Esophagus mucosa (tissue), 1 donor: ENCODE results near the gene NHS. TPM values are rescaled to one million over a fixed set of nuclear protein-coding genes. Genes with fewer than 3 reads are reported as not detected.

Source experiments
- ATAC-seq: fragments of 200-7000 bp; cut with Tn5 transposase; one replicate; pipeline ENCODE4 v1.9.1; 2020
- total RNA-seq: library from RNA; stranded (reverse); gene quantifications from one replicate; pipeline ENCODE4 v1.2.4, GENCODE V29; 2023
- donor health status: DM: yes; HTN: yes; CAD: no.

The NHS gene
- total RNA-seq, 1 donor from 2014 or later, result 2.5 TPM

DNA sequence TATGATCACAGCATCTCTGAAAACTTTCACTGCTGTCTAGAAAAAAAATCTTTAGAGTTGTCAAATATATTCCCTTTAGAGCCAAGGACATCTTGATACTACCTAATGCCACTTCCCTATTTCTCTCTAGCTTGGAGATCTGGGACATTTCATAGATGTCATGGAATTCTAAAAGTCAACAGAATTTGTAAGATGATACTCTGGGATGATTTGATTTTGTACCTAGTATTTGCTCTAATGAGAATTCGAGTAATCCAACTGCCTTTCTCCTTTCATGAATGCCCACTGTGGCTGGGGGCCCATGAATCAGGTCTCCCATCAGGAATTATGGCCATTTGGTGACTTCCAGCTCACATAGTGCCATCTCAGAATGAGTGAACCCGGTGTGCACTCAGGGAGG lies 73.2 kb downstream of the NHS start:
- no peak for ATAC-seq

GRCh38 chrX:17449866-17450265 lies 74.9 kb downstream of the NHS start:
- no peak for ATAC-seq

DNA sequence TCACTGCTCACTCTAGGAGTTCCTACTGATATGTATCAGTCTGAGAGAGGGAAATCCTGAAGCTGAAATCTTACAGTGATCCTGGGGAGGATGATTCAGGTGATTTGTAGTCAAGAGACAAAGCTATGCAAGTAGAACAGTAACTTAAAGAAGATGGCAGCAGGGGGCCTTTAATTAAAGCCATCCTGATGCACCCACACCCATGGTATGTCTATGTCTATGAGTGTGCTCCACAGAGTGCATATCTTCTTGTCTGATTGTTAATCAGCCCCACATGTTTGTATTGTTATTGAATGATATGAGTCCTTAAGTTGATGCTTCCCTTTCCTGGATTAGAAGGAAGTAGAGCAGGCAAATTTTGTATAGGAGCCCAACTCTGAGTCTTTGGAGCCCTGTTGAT lies 78.8 kb downstream of the NHS start:
- ATAC-seq, result no peak

DNA sequence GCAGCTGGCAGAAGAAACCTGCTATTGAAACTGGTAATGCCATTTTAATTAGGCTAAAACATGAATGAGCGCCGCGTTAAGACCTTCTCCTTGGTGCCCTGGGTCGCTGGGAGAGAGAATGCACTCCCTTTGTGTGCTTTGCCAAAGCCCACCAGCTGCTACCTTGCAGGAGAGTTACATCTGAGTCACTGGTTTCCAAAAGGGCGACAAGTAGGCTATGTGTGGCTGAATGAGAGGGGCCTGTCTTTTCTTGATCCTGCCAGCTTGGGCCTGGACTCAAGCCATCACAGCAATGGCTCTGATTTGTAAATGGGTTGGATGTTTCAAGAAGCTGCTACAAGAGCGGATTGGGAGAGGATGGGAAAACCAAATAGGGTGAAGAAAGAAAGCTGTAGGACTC lies 81.5 kb downstream of the NHS start:
- no peak for ATAC-seq

GRCh38 chrX:17459008-17459611 lies 84.1 kb downstream of the NHS start:
- peak; percentile 60 for ATAC-seq

DNA sequence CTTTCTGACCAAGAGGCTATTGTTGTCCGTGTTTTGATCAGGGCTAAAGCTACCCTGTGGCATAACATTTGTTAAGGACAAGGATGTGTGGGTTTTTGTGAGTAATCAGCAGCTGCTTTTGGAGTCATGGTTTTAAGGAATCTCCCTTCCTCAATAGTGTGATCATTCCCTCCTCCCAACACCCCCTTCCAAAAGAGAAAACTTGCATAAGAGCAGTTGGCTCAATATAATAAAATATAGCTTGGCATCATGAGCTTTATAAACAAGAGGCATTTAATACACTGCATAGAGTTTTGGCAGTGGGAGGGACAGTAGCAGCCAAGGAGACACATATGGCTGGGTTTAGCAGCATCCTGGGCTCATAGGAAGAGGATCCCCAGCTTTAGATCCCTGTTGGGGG lies 84.7 kb downstream of the NHS start:
- no peak for ATAC-seq

DNA sequence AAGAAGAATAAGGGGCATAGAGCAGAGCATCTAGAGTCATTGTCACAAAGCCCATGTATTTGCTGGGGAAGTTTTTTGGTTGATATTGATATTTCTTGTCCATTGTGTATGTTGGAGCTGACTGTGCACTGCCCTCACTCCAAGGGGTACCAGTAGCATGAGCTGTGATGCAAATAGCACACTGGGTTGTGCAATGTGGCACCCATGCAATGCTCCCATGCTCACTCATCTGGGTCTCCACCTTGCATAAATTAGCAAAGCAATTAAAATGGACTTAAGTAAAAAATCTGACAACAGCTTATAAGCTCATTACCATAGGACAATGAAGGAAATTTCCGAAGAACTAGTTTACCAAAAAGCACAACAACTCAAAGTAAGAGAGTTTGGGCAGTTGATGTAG lies 87.9 kb downstream of the NHS start:
- ATAC-seq, result no peak

GRCh38 chrX:17464194-17464593 lies 89.2 kb downstream of the NHS start:
- no peak for ATAC-seq

GRCh38 chrX:17465201-17465600 lies 90.2 kb downstream of the NHS start:
- no peak for ATAC-seq

- ATAC-seq, result no peak
Measured at GRCh38 chrX:17465802-17466201, 90.8 kb downstream of the NHS start.

GRCh38 chrX:17470136-17470535 lies 95.1 kb downstream of the NHS start:
- ATAC-seq, result no peak

- no peak for ATAC-seq
Measured at GRCh38 chrX:17471121-17471520, 96.1 kb downstream of the NHS start.

DNA sequence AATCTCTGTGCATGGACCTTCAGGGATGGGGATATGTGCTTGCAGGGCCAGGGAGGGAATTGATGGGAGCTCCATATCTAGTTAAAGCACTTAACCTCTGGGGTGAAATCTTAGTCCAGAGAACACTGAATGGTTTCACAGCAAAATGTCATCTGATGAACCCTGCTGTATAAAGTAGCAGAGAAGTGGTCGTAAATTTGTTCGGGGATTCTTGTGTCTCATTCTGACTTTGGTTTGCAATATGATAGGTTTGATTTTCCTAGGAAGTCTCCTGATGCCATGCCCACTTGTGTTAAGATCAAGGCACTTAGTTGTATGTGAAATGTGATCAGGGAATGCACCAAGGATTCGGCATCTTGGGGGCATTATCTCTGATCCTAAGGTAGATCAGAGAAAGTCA lies 96.9 kb downstream of the NHS start:
- no peak for ATAC-seq

GRCh38 chrX:17472424-17472823 lies 97.4 kb downstream of the NHS start:
- no peak for ATAC-seq

- ATAC-seq, result no peak
Measured at GRCh38 chrX:17473021-17473420, 98.0 kb downstream of the NHS start.

GRCh38 chrX:17474892-17475291 lies 99.9 kb downstream of the NHS start:
- ATAC-seq, result no peak

DNA sequence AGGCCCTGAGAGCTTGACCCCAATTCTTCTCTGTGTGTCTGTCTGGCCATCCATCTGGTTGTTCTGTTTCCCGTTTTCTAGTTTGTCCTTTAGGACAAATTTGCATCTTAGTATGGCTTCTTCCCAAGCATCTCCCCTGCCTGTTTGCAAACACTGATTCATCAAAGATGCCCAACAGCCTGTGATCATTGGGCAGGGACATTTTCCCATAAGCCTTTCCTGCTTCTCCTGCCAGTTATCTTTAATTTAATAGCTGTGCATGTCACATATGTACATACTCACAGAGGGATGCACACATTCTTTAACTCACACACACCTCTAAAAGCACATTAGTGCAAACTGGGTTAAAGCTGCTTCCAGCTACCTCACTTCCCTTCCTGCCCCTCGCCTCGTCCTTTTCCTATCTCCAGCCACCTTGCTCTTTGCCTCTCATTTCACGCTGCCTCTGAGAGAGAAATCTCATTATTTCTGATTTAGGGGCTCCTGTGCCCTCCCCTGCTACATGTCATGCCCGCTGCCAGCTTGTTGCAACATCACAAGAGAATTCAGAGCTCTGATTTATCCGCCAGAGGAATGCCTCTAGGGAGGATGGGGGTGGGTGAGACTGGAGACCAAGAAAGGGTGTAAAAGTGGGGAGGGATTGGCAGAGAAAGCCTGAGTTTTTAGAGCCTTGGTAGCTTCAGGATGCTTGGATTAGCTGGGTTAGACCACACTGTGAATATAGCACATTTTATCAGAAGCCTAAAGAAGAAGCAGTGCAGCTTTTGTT lies 100.6 kb downstream of the NHS start:
- ATAC-seq, result no peak

- no peak for ATAC-seq
Measured at GRCh38 chrX:17476411-17476810, 101.4 kb downstream of the NHS start.

- ATAC-seq, result no peak
Measured at GRCh38 chrX:17481086-17481485, 106.1 kb downstream of the NHS start.

- ATAC-seq, result no peak
Measured at GRCh38 chrX:17484592-17484991, 109.6 kb downstream of the NHS start.

DNA sequence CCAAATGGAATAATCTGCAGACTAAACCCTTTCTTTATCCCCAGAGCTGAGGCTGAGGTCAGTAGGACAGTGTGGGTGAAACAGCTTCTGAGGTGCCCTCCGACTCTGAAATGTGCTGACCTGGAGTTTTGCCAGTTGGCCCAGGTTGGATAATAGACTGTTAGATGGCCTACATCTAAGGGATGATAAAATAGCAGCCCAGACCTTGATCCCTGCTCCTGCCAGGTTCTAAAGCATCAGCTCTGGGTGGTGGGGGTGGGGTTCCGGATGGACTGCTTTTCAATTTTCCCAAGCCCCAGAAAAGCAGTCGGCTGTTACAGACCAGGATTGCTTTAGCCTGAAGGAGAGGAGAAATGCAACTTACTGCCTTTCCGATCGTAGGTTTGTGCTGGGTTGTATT lies 110.4 kb downstream of the NHS start:
- no peak for ATAC-seq

GRCh38 chrX:17488036-17488435 lies 113.0 kb downstream of the NHS start:
- ATAC-seq, result no peak

GRCh38 chrX:17494216-17494615 lies 119.2 kb downstream of the NHS start:
- ATAC-seq, result no peak

DNA sequence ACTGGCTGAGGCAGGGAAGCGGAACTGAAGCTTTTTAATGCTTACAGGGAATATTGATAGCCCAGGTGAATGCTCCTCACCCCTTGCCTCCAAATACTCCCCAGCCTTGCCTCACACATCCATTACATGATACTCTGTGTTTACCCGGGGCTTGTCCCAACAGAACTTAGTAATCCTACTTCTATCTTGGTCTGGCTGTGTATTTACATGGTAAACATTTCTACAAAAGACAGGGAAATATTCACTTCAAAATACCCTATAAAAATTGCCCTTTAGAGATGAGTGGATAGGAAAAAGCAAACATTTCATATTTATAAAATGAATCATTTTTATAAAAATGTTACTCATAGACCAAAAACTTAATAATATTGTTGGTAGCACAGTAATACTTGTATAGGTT lies 120.1 kb downstream of the NHS start:
- no peak for ATAC-seq

DNA sequence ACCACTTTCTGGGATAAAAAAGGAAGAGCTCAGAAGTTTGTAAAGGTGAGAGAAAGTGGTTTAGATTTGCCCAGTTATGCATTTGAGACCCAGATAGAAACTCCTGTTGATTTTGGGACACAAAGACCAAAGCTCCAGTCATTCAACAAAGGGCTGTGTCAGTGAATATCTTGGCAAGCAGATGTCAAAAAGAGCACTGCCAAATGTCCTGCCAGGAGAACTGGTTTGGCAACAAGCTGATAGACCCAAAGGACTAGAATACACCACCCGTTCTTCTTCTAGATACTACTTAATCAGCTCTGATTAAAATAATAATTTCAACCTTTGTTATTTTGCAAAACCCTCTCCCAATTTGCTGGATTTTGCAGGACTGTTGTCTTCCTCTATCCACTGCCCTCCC lies 121.4 kb downstream of the NHS start:
- ATAC-seq, result peak; percentile 69
